ENCODE measurements around the gene UBAC1.

DNA sequence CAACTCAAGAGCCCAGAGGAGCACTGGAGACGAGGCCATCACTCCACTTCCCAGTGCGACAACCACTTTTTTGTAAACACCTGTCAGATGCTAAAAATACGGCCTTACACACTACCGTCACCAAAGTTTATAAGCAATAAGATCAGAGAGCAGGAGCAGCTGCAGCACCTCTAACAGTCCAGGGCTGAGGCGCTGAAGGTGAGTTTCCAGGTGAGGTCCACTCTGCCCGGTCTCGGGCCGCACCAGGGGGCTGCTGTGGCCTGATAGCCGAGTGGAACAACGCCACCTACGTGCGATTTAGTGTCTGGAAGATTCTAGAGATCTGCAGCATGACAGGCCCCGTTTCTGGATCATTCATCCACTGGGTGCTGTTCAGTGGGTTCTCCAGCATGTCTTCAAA lies 28.1 kb downstream of the UBAC1 start:
- TF ChIP-seq, protein P1, sequence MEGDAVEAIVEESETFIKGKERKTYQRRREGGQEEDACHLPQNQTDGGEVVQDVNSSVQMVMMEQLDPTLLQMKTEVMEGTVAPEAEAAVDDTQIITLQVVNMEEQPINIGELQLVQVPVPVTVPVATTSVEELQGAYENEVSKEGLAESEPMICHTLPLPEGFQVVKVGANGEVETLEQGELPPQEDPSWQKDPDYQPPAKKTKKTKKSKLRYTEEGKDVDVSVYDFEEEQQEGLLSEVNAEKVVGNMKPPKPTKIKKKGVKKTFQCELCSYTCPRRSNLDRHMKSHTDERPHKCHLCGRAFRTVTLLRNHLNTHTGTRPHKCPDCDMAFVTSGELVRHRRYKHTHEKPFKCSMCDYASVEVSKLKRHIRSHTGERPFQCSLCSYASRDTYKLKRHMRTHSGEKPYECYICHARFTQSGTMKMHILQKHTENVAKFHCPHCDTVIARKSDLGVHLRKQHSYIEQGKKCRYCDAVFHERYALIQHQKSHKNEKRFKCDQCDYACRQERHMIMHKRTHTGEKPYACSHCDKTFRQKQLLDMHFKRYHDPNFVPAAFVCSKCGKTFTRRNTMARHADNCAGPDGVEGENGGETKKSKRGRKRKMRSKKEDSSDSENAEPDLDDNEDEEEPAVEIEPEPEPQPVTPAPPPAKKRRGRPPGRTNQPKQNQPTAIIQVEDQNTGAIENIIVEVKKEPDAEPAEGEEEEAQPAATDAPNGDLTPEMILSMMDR (conservative IDR thresholded peaks at IDR 0.05; ENCODE audit: low read depth, low read length): no peak
- no peak for TF ChIP-seq EZH2 (IDR thresholded peaks at IDR 0.05; ENCODE audit: borderline replicate concordance, low read depth, low read length, poor library complexity, severe bottlenecking)
